Measurements from ENCODE around the gene ACADSB. TPM values are rescaled to one million over a fixed set of nuclear protein-coding genes. Genes with fewer than 3 reads are reported as not detected.

The ACADSB gene
- total RNA-seq, 1 donor from 2014 or later = 14.5 TPM

- DNase-seq = no peak
Measured at GRCh38 chr10:123101872-123102271, 93.1 kb downstream of the ACADSB start.

- no peak for DNase-seq
Measured at GRCh38 chr10:123102673-123103072, 93.9 kb downstream of the ACADSB start.

- DNase-seq = no peak
Measured at GRCh38 chr10:123103944-123104343, 95.1 kb downstream of the ACADSB start.

Other genes with a start within 250 kb of the ACADSB start
- gene CUZD1, start 163.1 kb upstream of the ACADSB start, total RNA-seq = 0.31 TPM
- 3.9 TPM for gene FAM24B, start 129.4 kb upstream of the ACADSB start, total RNA-seq
- not detected for gene FAM24A, start 98.4 kb upstream of the ACADSB start, total RNA-seq
- 31.8 TPM for gene C10orf88, start 54.8 kb upstream of the ACADSB start, total RNA-seq
- gene PSTK, start 28.6 kb upstream of the ACADSB start, total RNA-seq = 12.9 TPM
- gene IKZF5, start 211 bp upstream of the ACADSB start, total RNA-seq = 13.4 TPM
- gene HMX3, start 127.0 kb downstream of the ACADSB start, total RNA-seq = not detected
- not detected for gene HMX2, start 139.1 kb downstream of the ACADSB start, total RNA-seq
- gene BUB3, start 145.4 kb downstream of the ACADSB start, total RNA-seq = 112 TPM

Data from occipital lobe (tissue), 2 donors.